ENCODE data around the gene SHMT1.

The SHMT1 gene

GRCh38 chr17:18318771-18319450 is 44.4 kb downstream of the SHMT1 start:
- Histone ChIP-seq H3K27me3 (no peaks in the 10 kb centered on the region), H3K9me3 (no peaks in the 10 kb centered on the region), H3K4me3 (ENCODE audit: low read depth, low read length) (no peak overlapping the region), H3K4me1 (no peaks in the 10 kb centered on the region), H3K36me3 (peaks cover 7% of the 10 kb centered on the region)
- DNase-seq: no peak
- TF ChIP-seq, protein P1, sequence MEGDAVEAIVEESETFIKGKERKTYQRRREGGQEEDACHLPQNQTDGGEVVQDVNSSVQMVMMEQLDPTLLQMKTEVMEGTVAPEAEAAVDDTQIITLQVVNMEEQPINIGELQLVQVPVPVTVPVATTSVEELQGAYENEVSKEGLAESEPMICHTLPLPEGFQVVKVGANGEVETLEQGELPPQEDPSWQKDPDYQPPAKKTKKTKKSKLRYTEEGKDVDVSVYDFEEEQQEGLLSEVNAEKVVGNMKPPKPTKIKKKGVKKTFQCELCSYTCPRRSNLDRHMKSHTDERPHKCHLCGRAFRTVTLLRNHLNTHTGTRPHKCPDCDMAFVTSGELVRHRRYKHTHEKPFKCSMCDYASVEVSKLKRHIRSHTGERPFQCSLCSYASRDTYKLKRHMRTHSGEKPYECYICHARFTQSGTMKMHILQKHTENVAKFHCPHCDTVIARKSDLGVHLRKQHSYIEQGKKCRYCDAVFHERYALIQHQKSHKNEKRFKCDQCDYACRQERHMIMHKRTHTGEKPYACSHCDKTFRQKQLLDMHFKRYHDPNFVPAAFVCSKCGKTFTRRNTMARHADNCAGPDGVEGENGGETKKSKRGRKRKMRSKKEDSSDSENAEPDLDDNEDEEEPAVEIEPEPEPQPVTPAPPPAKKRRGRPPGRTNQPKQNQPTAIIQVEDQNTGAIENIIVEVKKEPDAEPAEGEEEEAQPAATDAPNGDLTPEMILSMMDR (IDR thresholded peaks at IDR 0.05; ENCODE audit: low read depth, low read length): no peak

DNA sequence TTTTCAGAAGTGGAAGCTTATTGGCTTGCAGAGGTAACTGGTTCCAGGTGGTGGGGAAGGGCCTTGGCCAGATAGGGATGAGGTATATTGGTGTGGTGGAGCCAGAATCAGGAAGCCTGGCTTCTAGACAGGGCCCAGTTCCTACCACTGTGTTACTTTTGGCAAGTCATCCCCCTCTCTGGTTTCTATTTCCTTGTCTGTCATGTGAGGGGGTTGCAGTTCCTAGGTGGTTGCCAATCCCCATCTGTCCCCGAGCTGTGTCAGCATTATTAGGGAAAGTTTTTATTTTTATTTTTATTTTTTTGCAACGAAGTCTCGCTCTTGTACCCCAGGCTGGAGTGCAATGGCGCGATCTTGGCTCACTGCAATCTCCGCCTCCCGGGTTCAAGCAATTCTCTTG is 45.2 kb downstream of the SHMT1 start:
- no peak for DNase-seq
- H3K4me3 ChIP-seq (ENCODE audit: low read depth, low read length): no peak overlapping the region

GRCh38 chr17:18315961-18316360 is 47.4 kb downstream of the SHMT1 start:
- Histone ChIP-seq H3K36me3 (peaks cover 18% of the 10 kb centered on the region), H3K4me3 (ENCODE audit: low read depth, low read length) (peak overlapping the region; percentile 93), H3K9me3 (no peaks in the 10 kb centered on the region), H3K27me3 (no peaks in the 10 kb centered on the region), H3K4me1 (no peaks in the 10 kb centered on the region)
- no peak for DNase-seq
- TF ChIP-seq, protein P1 (IDR thresholded peaks at IDR 0.05; ENCODE audit: low read depth, low read length): no peak

More for the DNA sequence above, 45.2 kb downstream of the SHMT1 start:
- H3K27me3 ChIP-seq: no peaks in the 10 kb centered on the region
- TF ChIP-seq, protein P1 (IDR thresholded peaks at IDR 0.05; ENCODE audit: low read depth, low read length): no peak
- no peaks in the 10 kb centered on the region for H3K4me1 ChIP-seq
- no peaks in the 10 kb centered on the region for H3K9me3 ChIP-seq
- peaks cover 6% of the 10 kb centered on the region for H3K36me3 ChIP-seq

- peaks cover 18% of the 10 kb centered on the region for H3K36me3 ChIP-seq
- TF ChIP-seq, protein P1 (IDR thresholded peaks at IDR 0.05; ENCODE audit: low read depth, low read length): no peak
- peak overlapping the region; percentile 93 for H3K4me3 ChIP-seq (ENCODE audit: low read depth, low read length)
- H3K4me1 ChIP-seq: no peaks in the 10 kb centered on the region
- H3K9me3 ChIP-seq: no peaks in the 10 kb centered on the region
- no peaks in the 10 kb centered on the region for H3K27me3 ChIP-seq
- no peak for DNase-seq
These were observed 47.8 kb downstream of the SHMT1 start for GRCh38 chr17:18315562-18315922.

- Histone ChIP-seq H3K36me3 (peaks cover 18% of the 10 kb centered on the region), H3K4me1 (no peaks in the 10 kb centered on the region), H3K9me3 (no peaks in the 10 kb centered on the region), H3K4me3 (ENCODE audit: low read depth, low read length) (peak within 1 kb of the TSS; percentile 93), H3K27me3 (no peaks in the 10 kb centered on the region)
- TF ChIP-seq, protein P1 (IDR thresholded peaks at IDR 0.05; ENCODE audit: low read depth, low read length): no peak
- DNase-seq: peak; percentile 91
These were observed 48.4 kb downstream of the SHMT1 start, which contains the start of the genes SMCR8 and TOP3A for GRCh38 chr17:18314731-18315561. SMCR8 (plus strand) TSS chr17:18315293; CDS start chr17:18315790, 497 bp downstream. TOP3A (minus strand) TSS chr17:18314994; CDS start chr17:18314778, 216 bp downstream.

All from BE2C (cell line).